Mucosa of gallbladder (tissue), 1 donor: ENCODE measurements around the gene PLSCR5. TPM values are rescaled to one million over a fixed set of nuclear protein-coding genes. Genes with fewer than 3 reads are reported as not detected.

Experiments
- DNase-seq: peaks from one replicate; pipeline ENCODE4 v3.0.0-alpha.2; 2020; ENCODE audit warnings: low spot score
- total RNA-seq: library from RNA; stranded (reverse); gene quantifications from one replicate; pipeline ENCODE4 v1.2.1, GENCODE V29; 2021
- donor health status: DM: no; HTN: no; CAD: no.

PLSCR5 gene, protein sequence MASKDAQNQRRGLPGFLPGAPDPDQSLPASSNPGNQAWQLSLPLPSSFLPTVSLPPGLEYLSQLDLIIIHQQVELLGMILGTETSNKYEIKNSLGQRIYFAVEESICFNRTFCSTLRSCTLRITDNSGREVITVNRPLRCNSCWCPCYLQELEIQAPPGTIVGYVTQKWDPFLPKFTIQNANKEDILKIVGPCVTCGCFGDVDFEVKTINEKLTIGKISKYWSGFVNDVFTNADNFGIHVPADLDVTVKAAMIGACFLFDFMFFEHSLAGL
- not detected for total RNA-seq

DNA sequence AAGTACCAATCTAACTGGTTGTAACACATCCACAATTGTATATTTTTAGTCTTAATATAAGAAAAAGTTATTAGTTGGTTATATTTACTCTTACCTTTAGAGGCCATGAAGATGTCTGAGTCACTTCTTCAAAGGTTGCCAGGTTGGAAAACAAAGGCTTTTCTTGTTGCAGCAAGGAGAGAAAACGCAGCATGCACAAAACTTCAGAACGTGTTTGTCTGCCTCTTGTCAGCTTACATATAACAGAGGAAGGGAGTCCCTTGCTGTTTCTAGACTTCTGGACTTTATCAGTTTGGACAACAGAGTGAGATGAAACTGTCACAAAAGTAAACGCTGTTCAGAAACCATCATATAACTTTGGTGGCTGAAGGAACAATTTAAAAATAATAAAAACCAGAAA is at the start of gene PLSCR5:
TSS of gene PLSCR5 (minus strand) at position 241 of the 400 bp plus-strand sequence. CDS start at position 107, 134 bp downstream.
- DNase-seq: no peak

DNA sequence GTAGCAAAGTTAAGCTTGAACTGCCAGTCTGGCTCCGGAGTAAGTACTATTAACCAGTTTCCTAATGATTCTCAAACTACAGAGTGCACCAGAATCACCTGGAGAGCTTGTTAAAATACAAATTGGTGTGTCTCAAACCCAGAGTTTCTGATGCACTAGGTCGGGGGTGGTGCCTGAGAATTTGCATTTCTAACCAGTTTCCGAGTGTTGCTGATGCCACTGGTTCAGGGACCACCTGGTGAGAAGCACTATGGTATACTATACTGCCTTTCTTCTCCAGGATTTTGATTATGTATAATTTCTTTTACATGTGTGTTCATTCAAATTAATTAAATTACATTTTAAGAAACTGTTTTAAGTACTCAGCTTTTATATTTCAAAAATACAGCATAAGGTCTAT is 48.8 kb upstream of the PLSCR5 start:
- DNase-seq: no peak

DNA sequence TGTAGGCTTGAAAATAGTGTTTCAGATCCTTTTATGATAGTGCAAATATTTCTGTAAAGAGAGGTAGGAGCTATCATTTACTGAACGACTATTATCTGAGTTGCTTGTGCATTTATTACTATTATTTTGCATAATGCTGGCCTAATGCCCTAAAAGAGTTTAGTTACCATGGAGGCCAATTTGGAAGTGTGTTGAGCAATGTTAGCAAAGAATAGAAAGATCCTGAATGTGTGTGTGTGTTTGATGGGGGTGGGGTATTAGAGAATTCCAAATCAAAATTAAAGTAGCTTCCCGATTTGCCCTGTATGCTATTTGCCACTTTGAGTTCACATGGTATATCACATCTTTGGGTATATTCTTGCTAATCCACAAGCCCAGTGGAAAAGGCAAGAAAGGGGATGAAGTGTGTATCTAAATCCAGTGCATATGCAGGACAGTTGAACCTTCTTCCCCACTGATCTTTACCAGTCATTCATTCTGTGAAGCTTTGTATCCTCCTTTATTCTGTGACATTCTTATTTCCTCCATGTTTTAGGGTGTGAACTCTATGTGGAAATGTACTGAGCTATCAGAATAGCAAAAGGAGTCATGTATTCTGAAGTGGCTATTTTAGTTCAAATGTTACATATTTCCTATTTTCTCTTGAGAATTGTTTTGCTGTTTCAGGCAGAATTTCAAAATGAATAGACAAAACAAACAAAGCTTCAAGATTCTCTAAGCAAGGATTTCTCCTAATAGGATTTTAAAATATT is 45.7 kb upstream of the PLSCR5 start:
- DNase-seq: no peak

DNA sequence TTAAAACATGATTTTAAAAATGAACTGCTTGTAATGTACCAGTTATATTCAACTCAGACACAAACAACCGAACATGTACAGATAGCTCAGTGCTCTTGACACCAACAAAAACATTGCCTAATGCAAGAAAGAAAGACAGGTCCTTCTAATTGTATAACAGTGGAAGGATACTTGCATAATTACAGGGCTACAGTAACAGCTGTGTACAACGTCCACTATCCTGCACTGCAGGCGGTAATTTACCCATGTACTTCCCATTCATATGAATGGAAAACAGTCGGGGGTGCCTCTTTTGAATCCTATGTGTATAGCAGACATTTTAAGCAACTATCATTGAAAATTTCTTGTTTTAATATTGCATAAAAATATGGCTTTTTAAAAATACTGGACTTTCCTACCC is 41.1 kb upstream of the PLSCR5 start:
- no peak for DNase-seq

DNA sequence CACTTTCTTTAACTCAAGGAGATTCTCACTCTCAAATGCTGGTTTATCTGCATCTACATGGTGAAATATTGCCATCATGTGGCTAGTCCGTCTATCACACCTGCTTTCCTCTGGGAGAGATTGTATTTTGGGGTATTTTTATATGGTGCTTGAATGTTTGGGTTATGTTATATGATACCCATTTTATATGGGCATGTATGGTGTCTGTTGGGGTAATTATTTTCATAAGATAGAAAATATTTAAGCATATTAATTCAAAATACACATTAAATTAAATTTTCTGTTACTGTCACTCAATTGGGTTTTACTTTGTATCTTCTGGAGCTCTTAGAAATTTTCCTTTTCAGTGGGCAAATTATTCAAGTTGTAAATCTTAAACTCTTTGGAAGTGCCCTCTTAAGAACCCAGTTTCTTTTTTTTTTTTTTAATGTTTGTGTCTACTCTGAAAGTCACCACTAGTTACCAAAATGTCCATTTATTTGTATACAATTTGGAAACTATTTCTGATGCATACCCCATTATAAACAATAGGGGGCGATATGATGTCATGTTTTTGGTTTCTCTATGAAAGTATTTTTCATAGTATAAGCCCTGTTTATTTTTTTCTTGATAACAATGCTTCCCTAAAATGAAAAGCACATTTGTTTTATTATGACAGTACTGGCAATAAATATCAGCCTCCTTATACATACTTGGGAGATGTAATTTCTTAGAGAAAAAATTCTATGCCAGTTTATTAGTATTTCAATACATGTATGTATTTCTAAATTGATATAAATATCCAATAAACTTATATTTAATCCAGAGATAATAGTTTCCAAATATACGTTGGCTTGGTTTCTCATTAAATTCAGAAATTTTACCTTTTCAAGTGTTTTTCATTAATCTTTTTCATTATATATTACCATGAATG is 36.1 kb upstream of the PLSCR5 start:
- DNase-seq: no peak

DNA sequence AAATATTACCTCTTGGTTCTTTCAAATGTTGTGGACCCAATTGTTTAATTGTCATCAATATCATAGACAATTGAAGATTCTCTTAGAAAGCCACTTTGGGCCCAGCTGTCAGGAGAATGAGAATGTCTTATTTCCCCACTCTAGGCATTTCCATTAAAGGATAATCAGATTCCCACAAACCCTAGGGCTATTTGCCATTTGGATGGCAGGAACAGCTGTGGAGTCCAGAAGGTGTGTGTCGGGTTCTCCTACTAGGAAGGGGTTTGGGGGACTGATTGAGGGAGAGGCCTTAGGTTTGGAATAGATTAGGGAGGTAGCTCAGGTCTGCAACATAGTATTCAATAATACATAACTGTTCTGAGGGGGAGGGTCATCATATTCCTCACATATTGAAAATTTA is 35.2 kb upstream of the PLSCR5 start:
- no peak for DNase-seq

DNA sequence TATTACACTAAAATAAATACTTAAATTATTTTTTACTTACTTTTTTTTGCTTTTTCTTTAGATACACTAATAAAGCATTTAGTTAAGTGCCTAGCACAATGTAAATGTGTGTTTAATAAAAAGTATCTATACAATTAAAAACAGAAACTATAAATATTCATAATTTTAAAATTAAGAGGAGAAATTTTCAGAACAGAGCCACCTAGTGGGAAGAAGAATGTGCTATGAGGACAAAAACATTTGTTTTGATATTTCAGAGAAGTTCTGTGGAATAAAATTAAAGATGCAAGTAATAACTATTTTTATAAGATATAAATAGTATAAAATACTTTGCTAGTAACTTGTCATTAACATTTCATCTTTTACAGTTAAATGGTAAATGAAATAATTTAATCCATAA is 33.6 kb upstream of the PLSCR5 start:
- no peak for DNase-seq

DNA sequence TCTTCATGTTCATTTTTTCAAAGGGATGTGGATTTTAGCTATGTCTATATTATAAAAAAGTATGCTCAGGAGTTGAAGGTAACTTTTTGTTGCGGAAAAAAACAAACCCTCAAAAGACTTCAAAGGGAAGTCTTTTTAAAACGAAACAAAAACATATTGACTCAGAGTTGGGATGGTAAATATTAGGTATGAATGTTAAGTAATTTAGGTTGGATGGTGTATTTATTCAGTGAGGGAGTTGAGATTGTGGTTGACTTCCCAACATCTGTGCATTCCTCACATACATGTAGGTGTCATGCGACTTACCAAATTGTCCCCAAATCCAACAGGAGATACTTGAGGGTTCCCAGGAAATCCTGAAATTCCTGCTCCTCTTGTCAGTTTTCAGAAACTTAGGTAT is 32.7 kb upstream of the PLSCR5 start:
- no peak for DNase-seq

DNA sequence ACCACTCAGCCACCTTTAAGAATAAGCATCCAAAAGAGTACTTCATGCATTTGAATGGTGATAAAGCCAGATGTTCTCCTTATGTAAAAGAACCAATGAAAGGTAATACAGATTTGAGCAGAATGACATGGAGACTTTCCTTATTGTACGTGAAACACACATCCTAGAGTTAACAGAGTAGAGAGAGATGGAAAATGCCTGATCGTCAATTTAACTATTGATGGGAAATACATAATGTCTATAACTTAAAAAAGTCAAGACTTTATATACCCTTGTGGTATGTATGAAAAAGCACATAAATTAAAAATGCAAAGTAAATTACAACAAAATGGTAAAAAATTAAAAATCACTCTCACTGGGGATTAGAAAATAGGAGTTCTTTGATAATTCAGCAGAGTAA is 31.7 kb upstream of the PLSCR5 start:
- no peak for DNase-seq

DNA sequence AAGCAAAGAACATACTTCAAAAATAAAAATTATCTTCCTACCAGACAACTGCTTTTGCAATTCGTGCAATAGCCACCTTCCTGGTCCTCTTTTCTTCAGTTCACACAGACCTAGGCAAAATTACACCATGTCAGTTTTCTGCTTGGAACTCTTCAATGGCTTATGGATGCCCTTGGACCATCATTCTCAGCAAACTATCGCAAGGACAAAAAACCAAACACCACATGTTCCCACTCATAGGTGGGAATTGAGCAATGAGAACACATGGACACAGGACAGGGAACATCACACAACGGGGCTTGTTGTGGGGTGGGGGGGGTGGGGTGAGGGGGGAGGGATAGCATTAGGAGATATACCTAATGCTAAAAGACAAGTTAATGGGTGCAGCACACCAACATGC is 29.2 kb upstream of the PLSCR5 start:
- DNase-seq: no peak

DNA sequence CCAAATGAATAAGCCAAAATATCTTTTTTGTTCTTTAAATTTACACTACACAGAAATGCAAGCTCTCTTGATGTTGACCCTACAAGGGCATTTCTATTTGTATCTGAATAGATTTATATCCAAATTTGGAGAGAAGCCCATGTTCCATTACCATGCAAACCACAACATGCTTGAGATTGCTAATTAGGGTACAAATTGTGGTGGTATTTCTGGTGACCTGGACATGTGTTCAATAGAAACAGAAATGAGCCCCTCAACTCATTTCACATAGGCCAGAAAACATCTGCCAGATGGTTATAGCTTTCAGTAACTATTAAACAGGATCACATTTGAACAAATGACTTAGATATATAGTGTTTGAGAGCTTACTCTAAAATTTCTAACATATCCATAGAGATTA is 23.5 kb upstream of the PLSCR5 start:
- no peak for DNase-seq

DNA sequence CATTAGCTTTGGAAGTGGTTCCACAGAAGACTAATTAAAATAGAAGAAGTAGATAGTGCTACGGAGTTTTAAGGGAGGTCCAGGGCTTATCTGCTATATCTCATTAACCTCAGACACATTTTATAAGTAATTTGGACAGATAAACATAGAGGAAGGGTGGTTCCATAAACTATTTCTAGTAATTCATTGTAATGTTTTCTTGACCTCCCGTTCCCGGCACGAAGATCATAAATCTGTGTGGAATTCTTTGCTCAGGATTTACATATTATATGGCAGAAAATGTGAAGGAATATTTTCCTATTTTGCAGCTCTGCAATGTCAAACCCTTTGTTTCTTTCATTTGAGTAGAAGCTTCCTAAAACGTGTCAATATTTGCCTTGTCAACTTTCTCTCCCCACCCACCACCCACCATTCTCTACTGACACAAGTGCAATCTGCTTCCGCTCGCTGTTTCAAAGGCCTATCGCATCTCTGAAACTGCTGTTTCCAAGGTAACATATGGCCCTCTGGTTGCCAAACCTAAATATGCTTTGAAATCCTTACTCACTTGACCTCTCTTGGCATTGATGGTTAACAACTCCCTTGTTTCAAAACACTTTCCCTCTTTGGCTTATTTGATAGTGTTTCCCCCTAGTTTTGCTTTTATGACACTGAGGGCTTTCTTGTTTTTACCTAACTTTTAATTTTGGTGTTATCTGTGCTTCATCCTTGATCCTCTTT is 21.4 kb upstream of the PLSCR5 start:
- no peak for DNase-seq

DNA sequence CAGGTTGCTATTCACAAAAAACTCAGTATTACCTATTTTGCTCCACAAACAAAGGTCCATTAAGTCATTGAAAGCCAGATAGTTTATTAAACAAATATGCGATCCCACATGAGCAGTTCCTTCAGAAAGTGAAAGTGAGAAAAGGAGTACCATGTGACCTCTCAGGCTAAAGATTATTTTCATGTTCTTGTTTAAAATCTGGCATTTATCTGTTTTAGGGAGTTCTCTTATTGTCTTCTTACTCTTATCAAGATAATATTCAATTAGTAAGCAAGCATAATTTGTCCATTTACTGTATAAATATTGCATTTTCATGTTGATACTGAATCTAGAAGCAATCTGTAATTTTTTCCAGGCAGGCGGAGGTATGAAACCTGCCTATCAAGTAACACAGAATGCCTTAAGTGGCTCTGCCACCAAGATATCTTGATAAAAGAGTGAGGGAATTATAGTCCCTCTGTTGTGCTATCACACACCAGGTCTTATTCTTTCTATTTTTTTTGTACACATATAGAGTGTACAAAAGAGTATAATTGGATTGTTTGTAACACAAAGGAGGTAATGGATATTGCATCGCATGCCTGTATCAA is 20.1 kb upstream of the PLSCR5 start:
- DNase-seq: no peak

DNA sequence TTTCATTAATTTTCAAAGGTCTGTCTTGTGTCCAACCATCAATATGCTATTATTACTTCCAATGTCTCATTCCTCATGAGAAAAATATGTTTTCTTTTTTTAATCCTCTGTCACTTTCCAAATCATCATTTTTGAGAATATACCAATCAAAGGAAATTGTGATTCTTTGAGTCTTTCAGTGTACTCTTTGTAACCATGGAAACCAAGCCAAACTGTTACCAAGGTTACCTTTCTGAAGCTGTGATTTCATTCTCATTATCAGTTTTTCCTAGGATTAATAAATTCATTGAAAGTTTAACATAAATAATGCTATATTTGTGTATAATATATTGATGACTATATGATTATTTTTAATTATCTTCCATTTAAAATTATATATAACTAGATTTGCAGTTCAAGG is 16.6 kb upstream of the PLSCR5 start:
- DNase-seq: no peak

DNA sequence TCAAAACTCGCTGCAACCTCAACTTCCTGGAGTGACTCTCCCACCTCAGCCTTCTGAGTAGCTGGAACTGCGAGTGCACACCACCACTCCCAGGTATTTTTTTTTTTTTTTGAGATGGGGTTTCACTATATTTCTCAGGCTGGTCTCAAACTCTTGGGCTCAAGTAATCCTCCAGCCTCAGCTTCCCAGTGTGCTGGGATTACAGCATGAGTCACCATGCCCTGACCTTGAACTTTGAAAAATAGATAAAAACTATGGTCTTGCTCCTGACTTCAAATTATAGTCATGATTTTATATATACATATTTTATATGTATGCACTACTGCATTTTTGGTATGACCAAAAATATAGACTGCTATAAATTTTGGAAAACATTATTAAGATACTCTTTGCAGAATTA is 6.9 kb upstream of the PLSCR5 start:
- no peak for DNase-seq

DNA sequence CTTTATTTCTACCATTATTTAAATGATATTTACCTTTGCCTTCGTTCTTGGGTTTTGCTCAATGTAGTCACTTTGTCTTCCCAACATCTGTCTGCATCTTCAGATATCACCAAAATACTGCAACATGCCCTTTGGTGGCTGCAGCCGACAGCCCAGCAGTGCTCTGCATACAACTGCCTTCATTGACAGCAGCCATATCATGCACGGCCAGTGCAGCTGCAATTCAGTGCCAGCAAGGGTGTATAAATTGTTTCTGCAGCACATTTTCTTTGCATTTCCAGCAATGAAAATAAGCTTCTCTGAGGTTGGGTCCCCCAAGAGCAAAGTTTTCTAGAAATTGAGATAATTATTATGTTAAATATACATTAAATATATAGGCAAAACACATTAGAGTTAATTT is 6.0 kb upstream of the PLSCR5 start:
- DNase-seq: no peak

DNA sequence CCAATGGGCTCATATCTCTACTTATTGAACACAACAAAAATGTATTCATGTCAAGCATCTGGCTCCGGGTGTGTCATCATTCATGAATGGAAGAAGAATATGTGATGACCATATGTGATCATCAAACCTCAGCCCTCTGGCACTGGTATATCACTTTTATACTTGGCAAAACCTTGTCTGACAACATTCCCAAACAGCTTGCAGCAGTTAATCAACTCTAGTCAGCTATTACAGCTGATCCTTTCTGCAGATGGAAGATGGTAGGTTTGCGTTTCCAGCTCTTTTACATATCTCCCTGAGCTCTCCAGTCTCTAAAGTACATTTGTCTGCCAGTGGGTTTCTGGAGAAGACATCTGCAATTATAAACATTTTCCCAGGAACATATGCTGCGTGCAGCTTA is 6.6 kb downstream of the PLSCR5 start:
- no peak for DNase-seq

DNA sequence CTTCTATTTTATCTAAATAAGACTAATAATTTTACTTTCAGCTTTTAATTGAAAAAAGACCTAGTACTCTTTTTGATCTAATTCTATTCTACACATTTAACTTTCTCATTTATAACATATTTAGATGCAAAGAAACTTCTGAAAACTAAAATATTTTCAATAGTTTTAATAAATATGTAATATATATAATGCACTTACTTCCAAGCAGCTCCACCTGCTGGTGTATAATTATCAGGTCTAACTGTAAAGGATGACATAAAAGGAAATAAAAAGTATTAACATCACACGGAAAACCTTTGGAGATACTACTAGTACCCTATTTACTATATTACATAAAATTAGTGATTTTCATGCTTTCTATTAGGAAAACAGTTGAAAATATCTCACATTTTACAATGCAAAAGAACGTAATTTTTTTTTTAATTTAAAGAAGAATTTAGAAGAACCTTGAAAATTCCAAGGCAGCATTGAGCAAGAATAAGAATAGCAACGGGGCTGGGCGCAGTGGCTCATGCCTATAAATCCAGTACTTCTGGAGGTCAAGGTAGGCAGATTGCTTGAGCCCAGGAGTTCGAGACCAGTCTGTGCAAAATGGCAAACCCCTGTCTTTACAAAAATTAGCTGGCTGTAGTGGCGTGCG is 10.2 kb downstream of the PLSCR5 start:
- no peak for DNase-seq

DNA sequence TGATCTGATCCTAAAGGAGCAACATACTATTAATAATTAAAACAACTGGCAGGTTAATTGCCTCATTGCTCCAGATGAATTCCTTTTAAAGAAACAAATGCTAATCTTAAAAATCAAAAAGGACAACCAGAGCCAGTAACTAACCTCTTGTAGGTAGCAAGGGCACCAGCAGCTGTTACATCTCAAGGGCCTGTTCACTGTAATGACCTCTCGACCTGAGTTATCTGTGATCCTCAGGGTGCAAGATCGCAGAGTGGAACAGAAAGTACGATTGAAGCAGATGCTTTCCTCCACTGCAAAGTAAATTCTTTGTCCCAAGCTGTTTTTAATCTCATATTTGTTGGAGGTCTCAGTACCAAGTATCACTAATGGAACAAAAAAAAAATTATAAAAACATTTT is 11.4 kb downstream of the PLSCR5 start:
- no peak for DNase-seq

DNA sequence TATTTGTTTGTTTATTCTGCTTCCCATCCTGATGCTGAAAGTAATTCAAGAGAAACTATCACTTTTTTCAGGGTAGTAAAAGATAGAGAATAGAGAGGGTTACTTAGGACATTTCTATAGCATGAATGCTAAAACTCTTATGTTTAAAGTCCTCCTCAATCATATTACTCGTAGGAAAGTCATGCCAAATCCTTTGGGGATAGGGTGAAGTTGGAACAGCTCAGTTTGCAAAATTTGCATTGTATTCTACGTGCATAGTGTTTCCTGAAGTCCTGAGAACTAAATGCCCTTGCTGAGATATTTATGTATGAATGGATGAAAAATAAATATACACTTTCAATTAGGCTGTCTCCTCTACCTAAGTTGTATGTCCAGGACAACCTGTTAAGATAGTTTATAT is 14.6 kb downstream of the PLSCR5 start:
- DNase-seq: no peak

DNA sequence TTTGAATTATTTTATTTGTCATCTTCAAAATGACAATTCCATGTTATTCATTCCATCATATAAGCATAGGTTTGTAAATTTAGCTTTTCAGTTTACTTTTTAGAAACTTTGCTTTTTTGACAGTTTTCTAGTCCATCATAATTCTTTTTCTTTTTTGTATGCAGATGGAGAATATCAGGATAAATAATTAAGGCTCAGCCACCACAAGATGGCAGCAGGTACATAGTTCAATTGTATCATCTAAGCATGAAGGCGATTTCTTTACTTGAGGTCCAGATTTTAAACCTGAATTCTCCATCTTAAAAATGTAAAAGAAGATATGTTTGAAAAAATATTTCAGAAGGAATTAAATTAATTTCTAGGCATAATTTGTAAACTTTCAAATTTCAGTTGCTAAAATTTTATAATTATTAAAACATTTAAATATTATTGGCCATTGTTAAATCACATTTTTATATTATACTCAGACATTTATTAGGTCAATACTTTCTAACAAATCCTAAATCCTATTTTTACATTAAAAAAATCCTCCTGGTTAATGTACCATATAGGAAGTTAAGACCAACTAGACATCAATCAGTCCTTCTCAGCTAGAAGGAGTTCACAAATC is 15.1 kb downstream of the PLSCR5 start:
- DNase-seq: peak; percentile 37
